GM13977 (cell line): ENCODE results near the gene GTSF1L.

Experiments used
- DNase-seq: peaks from one replicate; pipeline ENCODE4 v3.0.0; 2012; ENCODE audit warnings: low spot score
- in situ Hi-C: fragments of 300-500 bp; cut with MboI; formaldehyde crosslinking; loops from one replicate; pipeline ENCODE4 v1.12.0; 2022; ENCODE audit warnings: low sequenced_read_pairs, low pct_unique_long_range_greater_than_20kb, mixed read lengths, inconsistent platforms; ENCODE audit not compliant: unreplicated experiment
- TF ChIP-seq, protein P1 (sequence below): IDR thresholded peaks from 2 replicates; pipeline ENCODE4 v1.5.1; 2012; ENCODE audit warnings: mild to moderate bottlenecking, control low read depth; ENCODE audit not compliant: insufficient read depth; ENCODE audit errors: extremely low read depth, missing control alignments

Gene GTSF1L

DNA sequence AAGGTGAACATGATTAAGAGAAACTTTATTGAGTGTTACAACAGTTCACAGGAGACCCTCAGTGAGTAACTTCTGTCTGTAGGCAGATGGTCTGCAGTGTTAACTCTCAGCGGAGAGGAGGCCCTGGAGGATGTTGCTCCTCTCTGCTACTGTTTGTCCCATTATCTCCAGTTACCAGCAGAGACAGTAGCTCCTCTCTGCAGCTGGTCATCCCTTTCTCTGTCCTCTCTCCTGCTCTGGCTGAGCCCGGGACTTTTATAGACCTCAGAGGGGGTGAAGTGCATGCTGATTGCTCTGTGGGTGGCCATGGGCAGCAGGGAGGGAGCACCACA is 5.7 kb downstream of the GTSF1L start:
- in situ Hi-C loops = no loop called here
- DNase-seq = no peak
- TF ChIP-seq, protein P1, sequence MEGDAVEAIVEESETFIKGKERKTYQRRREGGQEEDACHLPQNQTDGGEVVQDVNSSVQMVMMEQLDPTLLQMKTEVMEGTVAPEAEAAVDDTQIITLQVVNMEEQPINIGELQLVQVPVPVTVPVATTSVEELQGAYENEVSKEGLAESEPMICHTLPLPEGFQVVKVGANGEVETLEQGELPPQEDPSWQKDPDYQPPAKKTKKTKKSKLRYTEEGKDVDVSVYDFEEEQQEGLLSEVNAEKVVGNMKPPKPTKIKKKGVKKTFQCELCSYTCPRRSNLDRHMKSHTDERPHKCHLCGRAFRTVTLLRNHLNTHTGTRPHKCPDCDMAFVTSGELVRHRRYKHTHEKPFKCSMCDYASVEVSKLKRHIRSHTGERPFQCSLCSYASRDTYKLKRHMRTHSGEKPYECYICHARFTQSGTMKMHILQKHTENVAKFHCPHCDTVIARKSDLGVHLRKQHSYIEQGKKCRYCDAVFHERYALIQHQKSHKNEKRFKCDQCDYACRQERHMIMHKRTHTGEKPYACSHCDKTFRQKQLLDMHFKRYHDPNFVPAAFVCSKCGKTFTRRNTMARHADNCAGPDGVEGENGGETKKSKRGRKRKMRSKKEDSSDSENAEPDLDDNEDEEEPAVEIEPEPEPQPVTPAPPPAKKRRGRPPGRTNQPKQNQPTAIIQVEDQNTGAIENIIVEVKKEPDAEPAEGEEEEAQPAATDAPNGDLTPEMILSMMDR = no peak

DNA sequence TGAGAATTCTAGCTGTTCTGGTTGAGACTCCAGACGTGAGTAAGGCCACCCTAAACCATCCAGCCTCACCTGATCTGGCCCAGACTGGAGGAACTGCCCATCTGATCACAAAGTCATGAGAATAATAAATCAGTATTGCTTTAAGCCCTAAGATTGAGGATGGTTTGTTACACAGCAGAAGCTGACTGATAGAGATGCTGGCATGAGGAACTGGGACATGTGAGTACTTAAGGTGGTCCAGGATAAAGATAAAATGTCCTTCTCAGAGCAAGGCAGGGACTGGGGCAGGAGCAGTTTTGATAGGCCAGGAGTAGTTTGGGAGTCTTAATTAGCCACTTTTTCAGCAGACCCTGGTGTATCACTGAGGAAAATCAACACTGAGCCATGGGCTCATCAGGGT is 6.8 kb downstream of the GTSF1L start:
- TF ChIP-seq, protein P1 = no peak
- in situ Hi-C loops = no loop called here
- no peak for DNase-seq

DNA sequence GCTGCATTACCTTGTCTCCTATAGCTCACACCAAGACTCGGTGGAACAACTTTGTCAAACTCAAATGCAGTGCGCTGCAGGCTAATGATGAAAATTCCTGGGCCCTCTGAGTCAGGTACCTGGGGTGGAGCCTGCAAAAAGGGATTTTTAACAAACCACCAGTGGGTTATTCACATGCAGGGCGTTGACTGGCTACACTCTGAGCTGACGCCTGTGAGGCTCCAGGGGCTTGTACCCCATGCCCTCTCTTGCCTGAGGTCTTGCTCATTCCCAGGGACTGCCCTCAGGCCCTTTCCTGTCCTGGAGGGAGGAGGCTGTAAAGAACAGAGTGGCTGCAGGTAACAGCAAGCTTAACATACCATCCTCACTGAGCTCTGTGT is 9.2 kb downstream of the GTSF1L start:
- in situ Hi-C loops = no loop called here
- no peak for DNase-seq
- TF ChIP-seq, protein P1 = no peak

DNA sequence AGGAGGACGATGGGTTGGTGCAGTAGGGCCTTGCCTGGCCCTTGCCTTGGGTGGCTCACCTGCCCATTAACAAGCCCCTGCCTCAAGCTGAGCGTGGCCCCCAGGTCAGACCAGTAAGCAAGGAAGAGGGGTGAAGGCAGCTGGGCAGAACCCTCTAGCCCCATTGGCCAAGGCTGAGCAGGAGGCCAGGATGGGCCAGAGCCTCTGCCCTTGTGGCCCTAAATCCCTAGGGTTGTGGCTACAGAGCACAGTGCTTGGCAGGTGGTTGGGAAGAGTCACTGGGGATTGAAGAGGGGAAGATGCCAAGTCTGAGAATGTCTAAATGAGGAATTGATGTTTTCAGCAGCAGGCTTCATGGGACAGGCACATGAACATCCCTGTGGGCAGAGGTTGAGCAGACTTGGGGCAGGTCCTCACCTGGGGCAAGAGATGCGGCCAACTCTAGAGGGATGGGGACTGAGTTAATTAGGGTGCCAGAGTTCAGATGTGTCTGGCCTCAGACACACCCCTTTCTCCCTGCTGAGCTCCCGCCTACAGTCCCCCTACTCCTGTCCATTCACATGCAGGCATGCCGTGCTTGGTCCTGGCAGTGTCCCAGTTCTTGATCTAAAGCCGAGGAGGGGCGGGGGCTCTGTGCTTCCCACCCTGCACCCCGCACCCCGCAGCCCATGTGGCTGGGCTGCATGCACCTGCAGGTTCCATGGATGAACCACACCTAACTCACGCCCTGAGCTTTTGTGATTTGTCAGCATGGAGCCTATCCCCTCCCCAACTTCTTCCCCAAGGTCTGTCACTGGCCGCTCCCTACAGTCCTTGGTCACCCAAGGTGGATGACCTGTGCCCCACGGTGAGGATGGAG is 9.8 kb downstream of the GTSF1L start:
- no peak for DNase-seq
- TF ChIP-seq, protein P1 = no peak
- in situ Hi-C loops = no loop called here

DNA sequence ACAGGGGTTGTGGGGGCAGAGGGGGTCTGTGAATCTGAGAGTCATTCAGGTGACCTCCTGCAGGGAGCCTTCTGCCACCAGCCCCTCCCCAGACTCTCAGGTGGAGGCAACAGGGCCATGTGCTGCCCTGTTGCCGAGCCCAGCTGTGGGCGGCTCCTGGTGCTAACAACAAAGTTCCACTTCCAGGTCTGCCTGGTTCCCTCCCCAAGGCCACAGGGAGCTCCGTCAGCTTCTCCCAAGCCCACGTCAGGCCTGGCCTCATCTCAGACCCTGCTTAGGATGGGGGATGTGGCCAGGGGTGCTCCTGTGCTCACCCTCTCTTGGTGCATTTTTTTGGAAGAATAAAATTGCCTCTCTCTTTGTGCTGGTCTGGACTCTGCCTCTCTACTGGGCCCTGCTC is 10.7 kb downstream of the GTSF1L start:
- no peak for DNase-seq
- TF ChIP-seq, protein P1 = no peak
- in situ Hi-C loops = no loop called here

DNA sequence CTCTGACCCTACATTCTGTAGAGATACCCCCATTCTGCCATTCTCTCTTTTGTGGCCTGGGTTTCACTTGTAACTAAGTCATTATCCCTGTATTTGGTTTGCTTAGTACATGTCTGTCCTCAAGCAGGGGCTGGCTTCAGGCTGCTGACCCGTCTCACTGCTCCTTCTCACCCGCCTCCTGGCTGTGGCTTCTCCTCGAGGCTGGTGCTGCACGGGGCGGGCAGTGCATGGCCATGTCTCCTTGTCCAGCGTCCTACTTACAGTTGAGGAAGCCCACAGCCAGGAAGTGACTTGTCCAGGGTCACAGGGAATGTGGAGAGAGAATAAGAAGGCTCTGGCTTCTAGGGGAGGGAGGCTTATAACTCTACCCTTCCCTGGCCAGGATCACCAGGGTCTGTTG is 11.3 kb downstream of the GTSF1L start:
- DNase-seq = no peak
- in situ Hi-C loops = no loop called here
- TF ChIP-seq, protein P1 = no peak
